Activated T-helper 17 cell treated with anti-CD3 and anti-CD28 coated beads, Interleukin-2, amount 50 U/mL, for 72 hours (primary cell): ENCODE results near the gene PITPNC1. TPM values are rescaled to one million over a fixed set of nuclear protein-coding genes. Genes with fewer than 3 reads are reported as not detected.
"Not testable (repeated sequence)": the region's sequence is repeated elsewhere in the genome, so short reads cannot be mapped to it uniquely, and the experiment has no call there.

Source experiments
- ATAC-seq: fragments of 150-1000 bp; cut with Tn5 transposase; replicated peaks from 2 replicates; pipeline ENCODE4 v1.10.0; 2021; ENCODE audit warnings: mild to moderate bottlenecking, moderate library complexity
- H3K27ac Mint-ChIP-seq: one replicate; pipeline ENCODE4 v1.8.0; 2022; ENCODE audit warnings: mixed read lengths
- H3K27me3 Mint-ChIP-seq: one replicate; pipeline ENCODE4 v1.8.0; 2022; ENCODE audit warnings: mixed read lengths
- H3K36me3 Mint-ChIP-seq: one replicate; pipeline ENCODE4 v1.8.0; 2022; ENCODE audit warnings: low read depth, mild to moderate bottlenecking, mixed read lengths
- H3K4me1 Mint-ChIP-seq: one replicate; pipeline ENCODE4 v1.8.0; 2022; ENCODE audit warnings: mixed read lengths
- H3K4me3 Mint-ChIP-seq: one replicate; pipeline ENCODE4 v1.8.0; 2022; ENCODE audit warnings: mild to moderate bottlenecking, mixed read lengths
- H3K9me3 Mint-ChIP-seq: one replicate; pipeline ENCODE4 v1.8.0; 2022; ENCODE audit warnings: mixed read lengths
- total RNA-seq, 2 donors: library from RNA; stranded (reverse); gene quantifications; one replicate each; pipeline ENCODE4 v1.2.3, GENCODE V29; 2022

The PITPNC1 gene
- total RNA-seq, 2 donors from 2014 or later, result 43.0 to 45.4 TPM

GRCh38 chr17:67378454-67379250 is 1.6 kb downstream of the PITPNC1 start:
- H3K4me3 Mint-ChIP-seq, result peak overlapping the region; percentile 83
- H3K27me3 Mint-ChIP-seq, result no peaks in the 10 kb centered on the region
- peak overlapping the region; percentile 77 for H3K27ac Mint-ChIP-seq
- H3K36me3 Mint-ChIP-seq, result peaks cover 22% of the 10 kb centered on the region
- no peaks in the 10 kb centered on the region for H3K9me3 Mint-ChIP-seq
- ATAC-seq, result peak; percentile 43
- H3K4me1 Mint-ChIP-seq, result peaks cover 27% of the 10 kb centered on the region

- no peak for ATAC-seq
- peaks cover 27% of the 10 kb centered on the region for H3K4me1 Mint-ChIP-seq
- H3K4me3 Mint-ChIP-seq, result peak overlapping the region; percentile 83
- H3K27me3 Mint-ChIP-seq, result no peaks in the 10 kb centered on the region
- peak overlapping the region; percentile 77 for H3K27ac Mint-ChIP-seq
- H3K9me3 Mint-ChIP-seq, result no peaks in the 10 kb centered on the region
- peaks cover 22% of the 10 kb centered on the region for H3K36me3 Mint-ChIP-seq
Measured at GRCh38 chr17:67379251-67379630, 2.2 kb downstream of the PITPNC1 start.

- peak overlapping the region; percentile 76 for H3K27ac Mint-ChIP-seq
- H3K4me3 Mint-ChIP-seq, result peak overlapping the region; percentile 56
- H3K9me3 Mint-ChIP-seq, result no peaks in the 10 kb centered on the region
- H3K4me1 Mint-ChIP-seq, result peaks cover 25% of the 10 kb centered on the region
- H3K27me3 Mint-ChIP-seq, result no peaks in the 10 kb centered on the region
- ATAC-seq, result no peak
- H3K36me3 Mint-ChIP-seq, result peaks cover 22% of the 10 kb centered on the region
Measured at GRCh38 chr17:67381929-67382257, 4.8 kb downstream of the PITPNC1 start.

GRCh38 chr17:67385122-67385988 is 8.3 kb downstream of the PITPNC1 start:
- H3K4me3 Mint-ChIP-seq, result no peak overlapping the region
- peaks cover 7% of the 10 kb centered on the region for H3K36me3 Mint-ChIP-seq
- ATAC-seq, result no peak
- peak overlapping the region; percentile 65 for H3K27ac Mint-ChIP-seq
- peaks cover 37% of the 10 kb centered on the region for H3K4me1 Mint-ChIP-seq
- H3K9me3 Mint-ChIP-seq, result no peaks in the 10 kb centered on the region
- H3K27me3 Mint-ChIP-seq, result no peaks in the 10 kb centered on the region

- peaks cover 13% of the 10 kb centered on the region for H3K36me3 Mint-ChIP-seq
- peak overlapping the region; percentile 44 for H3K4me3 Mint-ChIP-seq
- H3K27ac Mint-ChIP-seq, result peak overlapping the region; percentile 18
- H3K4me1 Mint-ChIP-seq, result peaks cover 41% of the 10 kb centered on the region
- H3K9me3 Mint-ChIP-seq, result no peaks in the 10 kb centered on the region
- H3K27me3 Mint-ChIP-seq, result no peaks in the 10 kb centered on the region
- no peak for ATAC-seq
Measured at GRCh38 chr17:67386965-67387551, 10.0 kb downstream of the PITPNC1 start.

- Mint-ChIP-seq H3K27ac (peak overlapping the region; percentile 95), H3K4me3 (peak overlapping the region; percentile 75), H3K4me1 (peaks cover 44% of the 10 kb centered on the region), H3K36me3 (peaks cover 20% of the 10 kb centered on the region)
- H3K9me3 Mint-ChIP-seq, ATAC-seq, H3K27me3 Mint-ChIP-seq: not testable (repeated sequence)
Measured at GRCh38 chr17:67388536-67388935, 11.5 kb downstream of the PITPNC1 start.

- Mint-ChIP-seq H3K4me1 (peaks cover 44% of the 10 kb centered on the region), H3K27ac (peak overlapping the region; percentile 95), H3K4me3 (peak overlapping the region; percentile 75), H3K27me3 (no peaks in the 10 kb centered on the region), H3K9me3 (no peaks in the 10 kb centered on the region), H3K36me3 (peaks cover 20% of the 10 kb centered on the region)
- ATAC-seq, result no peak
Measured at GRCh38 chr17:67388986-67389385, 11.9 kb downstream of the PITPNC1 start.

GRCh38 chr17:67390006-67390645 is 13.0 kb downstream of the PITPNC1 start:
- peaks cover 44% of the 10 kb centered on the region for H3K4me1 Mint-ChIP-seq
- no peaks in the 10 kb centered on the region for H3K27me3 Mint-ChIP-seq
- ATAC-seq, result no peak
- H3K36me3 Mint-ChIP-seq, result peaks cover 20% of the 10 kb centered on the region
- peak overlapping the region; percentile 95 for H3K27ac Mint-ChIP-seq
- peak overlapping the region; percentile 75 for H3K4me3 Mint-ChIP-seq
- no peaks in the 10 kb centered on the region for H3K9me3 Mint-ChIP-seq

- Mint-ChIP-seq H3K9me3 (no peaks in the 10 kb centered on the region), H3K27me3 (no peaks in the 10 kb centered on the region), H3K4me1 (peaks cover 44% of the 10 kb centered on the region), H3K36me3 (peaks cover 20% of the 10 kb centered on the region), H3K4me3 (peak overlapping the region; percentile 75), H3K27ac (peak overlapping the region; percentile 95)
- ATAC-seq, result peak; percentile 94
Measured at GRCh38 chr17:67390646-67391361, 13.7 kb downstream of the PITPNC1 start.

- no peaks in the 10 kb centered on the region for H3K27me3 Mint-ChIP-seq
- H3K4me3 Mint-ChIP-seq, result peak overlapping the region; percentile 75
- peaks cover 20% of the 10 kb centered on the region for H3K36me3 Mint-ChIP-seq
- H3K27ac Mint-ChIP-seq, result peak overlapping the region; percentile 95
- no peaks in the 10 kb centered on the region for H3K9me3 Mint-ChIP-seq
- H3K4me1 Mint-ChIP-seq, result peaks cover 36% of the 10 kb centered on the region
- ATAC-seq, result no peak
Measured at GRCh38 chr17:67392111-67392510, 15.0 kb downstream of the PITPNC1 start.

GRCh38 chr17:67393809-67394397 is 16.8 kb downstream of the PITPNC1 start:
- no peak for ATAC-seq
- peaks cover 28% of the 10 kb centered on the region for H3K36me3 Mint-ChIP-seq
- H3K27me3 Mint-ChIP-seq, result no peaks in the 10 kb centered on the region
- no peaks in the 10 kb centered on the region for H3K9me3 Mint-ChIP-seq
- H3K4me1 Mint-ChIP-seq, result peaks cover 34% of the 10 kb centered on the region
- peak overlapping the region; percentile 95 for H3K27ac Mint-ChIP-seq
- H3K4me3 Mint-ChIP-seq, result no peak overlapping the region

GRCh38 chr17:67399676-67400075 is 22.6 kb downstream of the PITPNC1 start:
- Mint-ChIP-seq H3K4me1 (peaks cover 32% of the 10 kb centered on the region), H3K27me3 (no peaks in the 10 kb centered on the region), H3K4me3 (peak overlapping the region; percentile 74), H3K9me3 (no peaks in the 10 kb centered on the region), H3K36me3 (peaks cover 12% of the 10 kb centered on the region), H3K27ac (peak overlapping the region; percentile 85)
- ATAC-seq, result no peak

- no peaks in the 10 kb centered on the region for H3K9me3 Mint-ChIP-seq
- H3K36me3 Mint-ChIP-seq, result peaks cover 12% of the 10 kb centered on the region
- peak overlapping the region; percentile 85 for H3K27ac Mint-ChIP-seq
- H3K27me3 Mint-ChIP-seq, result no peaks in the 10 kb centered on the region
- peak overlapping the region; percentile 74 for H3K4me3 Mint-ChIP-seq
- H3K4me1 Mint-ChIP-seq, result peaks cover 32% of the 10 kb centered on the region
- no peak for ATAC-seq
Measured at GRCh38 chr17:67400193-67400592, 23.1 kb downstream of the PITPNC1 start.
